Activated gamma-delta T cell treated with Interleukin-2 at 50 U/mL for 16 hours (primary cell): Measurements from ENCODE around the gene AMPD1.

Experiments
- DNase-seq: peaks from one replicate; pipeline ENCODE4 v3.0.0-alpha.2; 2020

Gene AMPD1

DNA sequence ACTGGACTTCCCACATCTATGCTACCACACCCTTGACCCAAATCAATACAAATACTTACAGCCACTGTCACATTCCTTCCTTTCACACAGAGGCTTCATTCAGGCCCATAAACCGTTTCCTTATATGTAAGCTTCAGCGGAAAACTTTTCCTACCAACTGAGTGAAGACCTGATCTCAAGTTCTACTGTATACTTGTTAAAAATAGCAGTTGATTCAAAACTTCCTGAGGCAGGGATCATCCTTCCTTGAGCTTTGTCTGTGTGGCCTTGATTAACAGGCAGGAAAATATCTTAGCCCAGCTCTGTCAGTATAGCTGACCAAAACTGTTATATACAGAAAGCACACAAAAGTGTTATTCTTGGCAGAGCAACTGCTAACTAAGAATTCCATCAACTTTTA is 68.2 kb downstream of the AMPD1 start:
- no peak for DNase-seq

DNA sequence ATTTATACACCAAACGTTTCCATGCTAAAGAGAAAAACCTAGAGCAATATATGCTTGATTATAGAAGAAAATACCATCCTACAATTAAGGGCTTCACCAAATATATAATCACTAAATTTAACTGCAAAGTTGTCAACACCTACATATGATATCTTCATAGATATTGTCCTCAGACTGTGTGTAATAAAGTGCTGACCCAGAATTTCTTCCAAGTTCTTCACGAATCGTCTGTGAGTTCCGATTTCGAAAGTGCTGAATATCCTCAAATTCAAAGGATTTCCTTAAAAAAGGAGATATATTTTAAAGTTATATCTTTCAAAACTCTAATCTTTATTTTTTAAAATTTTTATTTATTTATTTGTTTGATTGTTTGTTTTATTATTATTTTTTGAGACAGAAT is 72.0 kb downstream of the AMPD1 start:
- no peak for DNase-seq
